ENCODE measurements around the gene BNIP3. TPM values are rescaled to one million over a fixed set of nuclear protein-coding genes. Genes with fewer than 3 reads are reported as not detected.

BNIP3 gene
- total RNA-seq, 1 donor from 2014 or later, result 57.3 TPM

GRCh38 chr10:132006966-132007365 is 25.2 kb upstream of the BNIP3 start:
- TF ChIP-seq CTCF (IDR thresholded peaks at IDR 0.05; ENCODE audit: insufficient read depth, low read length, poor library complexity, severe bottlenecking), result no peak
- Histone ChIP-seq H3K27me3 (ENCODE audit: control insufficient read depth, insufficient read depth, low read length) (peaks cover 3% of the 10 kb centered on the region), H3K36me3 (ENCODE audit: control insufficient read depth, insufficient read depth, low read length) (no peaks in the 10 kb centered on the region)

GRCh38 chr10:132005147-132005546 is 23.4 kb upstream of the BNIP3 start:
- Histone ChIP-seq H3K27me3 (ENCODE audit: control insufficient read depth, insufficient read depth, low read length) (peaks cover 8% of the 10 kb centered on the region), H3K36me3 (ENCODE audit: control insufficient read depth, insufficient read depth, low read length) (no peaks in the 10 kb centered on the region), H3K4me3 (ENCODE audit: low read depth, low read length) (no peak overlapping the region)
- no peak for DNase-seq (ENCODE audit: low read depth)
- no peak for TF ChIP-seq CTCF (IDR thresholded peaks at IDR 0.05; ENCODE audit: insufficient read depth, low read length, poor library complexity, severe bottlenecking)

More at GRCh38 chr10:132006966-132007365, 25.2 kb upstream of the BNIP3 start:
- no peak overlapping the region for H3K4me3 ChIP-seq (ENCODE audit: low read depth, low read length)
- no peak for DNase-seq (ENCODE audit: low read depth)

GRCh38 chr10:132004052-132004451 is 22.3 kb upstream of the BNIP3 start:
- Histone ChIP-seq H3K4me3 (ENCODE audit: low read depth, low read length) (no peak overlapping the region), H3K27me3 (ENCODE audit: control insufficient read depth, insufficient read depth, low read length) (peaks cover 8% of the 10 kb centered on the region), H3K36me3 (ENCODE audit: control insufficient read depth, insufficient read depth, low read length) (no peaks in the 10 kb centered on the region)
- TF ChIP-seq CTCF (IDR thresholded peaks at IDR 0.05; ENCODE audit: insufficient read depth, low read length, poor library complexity, severe bottlenecking), result no peak
- no peak for DNase-seq (ENCODE audit: low read depth)

- no peak for TF ChIP-seq CTCF (IDR thresholded peaks at IDR 0.05; ENCODE audit: insufficient read depth, low read length, poor library complexity, severe bottlenecking)
- DNase-seq (ENCODE audit: low read depth), result no peak
- Histone ChIP-seq H3K36me3 (ENCODE audit: control insufficient read depth, insufficient read depth, low read length) (no peaks in the 10 kb centered on the region), H3K4me3 (ENCODE audit: low read depth, low read length) (no peak overlapping the region), H3K27me3 (ENCODE audit: control insufficient read depth, insufficient read depth, low read length) (peaks cover 8% of the 10 kb centered on the region)
These were observed 21.7 kb upstream of the BNIP3 start for GRCh38 chr10:132003282-132003924.

- no peak overlapping the region for H3K4me3 ChIP-seq (ENCODE audit: low read depth, low read length)
- H3K27me3 ChIP-seq (ENCODE audit: control insufficient read depth, insufficient read depth, low read length), result peaks cover 8% of the 10 kb centered on the region
- TF ChIP-seq CTCF (IDR thresholded peaks at IDR 0.05; ENCODE audit: insufficient read depth, low read length, poor library complexity, severe bottlenecking), result no peak
- no peaks in the 10 kb centered on the region for H3K36me3 ChIP-seq (ENCODE audit: control insufficient read depth, insufficient read depth, low read length)
- DNase-seq (ENCODE audit: low read depth), result no peak
These were observed 20.3 kb upstream of the BNIP3 start for GRCh38 chr10:132002004-132002403.

Measured in kidney epithelial cell (primary cell).